ENCODE results near the gene TWNK.

DNA sequence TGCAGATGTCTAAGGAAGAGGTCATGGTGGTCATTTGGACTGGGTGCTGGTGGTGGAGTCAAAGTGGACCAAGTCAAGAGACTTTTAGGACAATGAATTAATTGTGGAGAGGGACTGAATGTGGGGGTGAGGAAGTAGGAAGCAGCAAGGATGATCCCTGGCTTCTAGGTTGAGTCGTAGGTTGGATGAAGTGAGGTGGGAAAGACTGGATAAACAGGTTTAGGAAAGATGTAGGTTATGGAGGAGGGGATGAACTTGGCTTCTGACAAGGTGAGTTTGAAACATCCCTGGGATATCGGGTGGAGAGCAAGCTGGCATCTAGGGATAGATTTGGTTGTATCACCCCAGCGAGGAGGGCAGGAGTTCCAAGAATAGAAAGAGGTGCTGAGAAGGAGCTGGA, 10.4 kb upstream of the TWNK start:
- no peak for TF ChIP-seq POLR2A (IDR thresholded peaks at IDR 0.05)
- TF ChIP-seq, protein P1, sequence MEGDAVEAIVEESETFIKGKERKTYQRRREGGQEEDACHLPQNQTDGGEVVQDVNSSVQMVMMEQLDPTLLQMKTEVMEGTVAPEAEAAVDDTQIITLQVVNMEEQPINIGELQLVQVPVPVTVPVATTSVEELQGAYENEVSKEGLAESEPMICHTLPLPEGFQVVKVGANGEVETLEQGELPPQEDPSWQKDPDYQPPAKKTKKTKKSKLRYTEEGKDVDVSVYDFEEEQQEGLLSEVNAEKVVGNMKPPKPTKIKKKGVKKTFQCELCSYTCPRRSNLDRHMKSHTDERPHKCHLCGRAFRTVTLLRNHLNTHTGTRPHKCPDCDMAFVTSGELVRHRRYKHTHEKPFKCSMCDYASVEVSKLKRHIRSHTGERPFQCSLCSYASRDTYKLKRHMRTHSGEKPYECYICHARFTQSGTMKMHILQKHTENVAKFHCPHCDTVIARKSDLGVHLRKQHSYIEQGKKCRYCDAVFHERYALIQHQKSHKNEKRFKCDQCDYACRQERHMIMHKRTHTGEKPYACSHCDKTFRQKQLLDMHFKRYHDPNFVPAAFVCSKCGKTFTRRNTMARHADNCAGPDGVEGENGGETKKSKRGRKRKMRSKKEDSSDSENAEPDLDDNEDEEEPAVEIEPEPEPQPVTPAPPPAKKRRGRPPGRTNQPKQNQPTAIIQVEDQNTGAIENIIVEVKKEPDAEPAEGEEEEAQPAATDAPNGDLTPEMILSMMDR (IDR thresholded peaks at IDR 0.05): no peak
